GM13977 (cell line): ENCODE data around the gene AGO4.

Experiments
- DNase-seq: peaks from one replicate; pipeline ENCODE4 v3.0.0; 2012; ENCODE audit warnings: low spot score
- CTCF ChIP-seq: IDR thresholded peaks from 2 replicates; pipeline ENCODE4 v1.5.1; 2012; ENCODE audit warnings: mild to moderate bottlenecking, control low read depth; ENCODE audit not compliant: insufficient read depth; ENCODE audit errors: extremely low read depth, missing control alignments
- in situ Hi-C: fragments of 300-500 bp; cut with MboI; formaldehyde crosslinking; loops from one replicate; pipeline ENCODE4 v1.12.0; 2022; ENCODE audit warnings: low sequenced_read_pairs, low pct_unique_long_range_greater_than_20kb, mixed read lengths, inconsistent platforms; ENCODE audit not compliant: unreplicated experiment

The AGO4 gene

GRCh38 chr1:35893051-35893879, 85.4 kb downstream of the AGO4 start:
- no peak for TF ChIP-seq CTCF
- in situ Hi-C loops, result no loop called here
- DNase-seq, result no peak

- in situ Hi-C loops, result no loop called here
- DNase-seq, result peak; percentile 67
- TF ChIP-seq CTCF, result no peak
Observed at GRCh38 chr1:35894183-35894582, 86.4 kb downstream of the AGO4 start.

- in situ Hi-C loops, result no loop called here
- no peak for DNase-seq
- no peak for TF ChIP-seq CTCF
Observed at GRCh38 chr1:35894656-35895055, 86.8 kb downstream of the AGO4 start.

- in situ Hi-C loops, result no loop called here
- peak; percentile 24 for TF ChIP-seq CTCF
- no peak for DNase-seq
Observed at GRCh38 chr1:35899941-35900340, 92.1 kb downstream of the AGO4 start.

GRCh38 chr1:35901235-35901634, 93.4 kb downstream of the AGO4 start:
- in situ Hi-C loops, result no loop called here
- no peak for DNase-seq
- TF ChIP-seq CTCF, result no peak

- TF ChIP-seq CTCF, result no peak
Observed at GRCh38 chr1:35902671-35903070, 94.9 kb downstream of the AGO4 start.

More at GRCh38 chr1:35902671-35903070, 94.9 kb downstream of the AGO4 start:
- in situ Hi-C loops, result no loop called here
- DNase-seq, result no peak
